Esophagus squamous epithelium (tissue), 5 donors: ENCODE results near the gene WWC1. TPM values are rescaled to one million over a fixed set of nuclear protein-coding genes. Genes with fewer than 3 reads are reported as not detected.
"Not testable (repeated sequence)": the region's sequence is repeated elsewhere in the genome, so short reads cannot be mapped to it uniquely, and the experiment has no call there.

ENCODE experiments used
- DNase-seq: peaks from one replicate; lab custom pipeline; 2025; lab: John Stamatoyannopoulos, UW
- H3K27ac ChIP-seq, 4 donors: fragments of 200-600 bp; sonication (generic); one replicate each; pipeline ENCODE4 v1.5.1; 2016 to 2019; ENCODE audit warnings: mild to moderate bottlenecking in 1 of 4
- H3K27me3 ChIP-seq, 4 donors: fragments of 200-600 bp; sonication (generic); 1 replicate in 3 of 4; 2 replicates in 1 of 4; pipeline versions ENCODE4 v1.5.1 to v1.6.0; 2017 to 2021; ENCODE audit warnings: antibody characterized with exemption in 1 of 4
- H3K36me3 ChIP-seq, 3 donors: fragments of 200-600 bp; sonication (generic); one replicate each; pipeline ENCODE4 v1.5.1; 2016 to 2019
- H3K4me1 ChIP-seq, 3 donors: fragments of 200-600 bp; sonication (generic); one replicate each; pipeline ENCODE4 v1.5.1; 2017 to 2019
- H3K4me3 ChIP-seq, 4 donors: fragments of 200-600 bp; sonication (generic); 1 replicate in 3 of 4; 2 replicates in 1 of 4; pipeline ENCODE4 v1.5.1; 2016 to 2019; ENCODE audit warnings: mild to moderate bottlenecking in 2 of 4, moderate library complexity in 1 of 4
- H3K9me3 ChIP-seq, 3 donors: fragments of 200-600 bp; sonication (generic); one replicate each; pipeline ENCODE4 v1.5.1; 2016 to 2019
- CTCF ChIP-seq, 6 experiments: fragments of 450-650 bp in 4 of 6; fragments of 200-600 bp in 2 of 6; sonication (generic) in 2 of 6; IDR thresholded peaks; one replicate each; pipeline ENCODE4 v1.5.1; 2016 to 2019; ENCODE audit warnings: antibody characterized with exemption in 6 of 6, mild to moderate bottlenecking in 4 of 6, moderate library complexity in 4 of 6
- POLR2A ChIP-seq, 4 donors: fragments of 450-650 bp; IDR thresholded peaks; one replicate each; pipeline ENCODE4 v1.6.1; 2017; ENCODE audit warnings: antibody characterized with exemption in 4 of 4, mild to moderate bottlenecking in 4 of 4, moderate library complexity in 3 of 4
- WGBS, 2 donors: methylation state at CpG; one replicate each; pipeline ENCODE4 v1.1.5; 2018; 5-methylcytosine and 5-hydroxymethylcytosine counted together
- intact Hi-C: fragments of 100-400 bp; cut with DNase I; formaldehyde crosslinking; loops from one replicate; pipeline ENCODE4 v1.15.0; 2022
- total RNA-seq, 4 donors: library from RNA; depleted of rRNA; stranded (reverse); fragments of >200 nt; gene quantifications; one replicate each; pipeline ENCODE4 v1.1.0, GENCODE V29; 2016
- donor health status: DM: yes; HTN: yes; CAD: no.

WWC1 gene
- total RNA-seq, 4 donors from 2014 or later, result 14.4 to 25.0 (median 16.1) TPM

DNA sequence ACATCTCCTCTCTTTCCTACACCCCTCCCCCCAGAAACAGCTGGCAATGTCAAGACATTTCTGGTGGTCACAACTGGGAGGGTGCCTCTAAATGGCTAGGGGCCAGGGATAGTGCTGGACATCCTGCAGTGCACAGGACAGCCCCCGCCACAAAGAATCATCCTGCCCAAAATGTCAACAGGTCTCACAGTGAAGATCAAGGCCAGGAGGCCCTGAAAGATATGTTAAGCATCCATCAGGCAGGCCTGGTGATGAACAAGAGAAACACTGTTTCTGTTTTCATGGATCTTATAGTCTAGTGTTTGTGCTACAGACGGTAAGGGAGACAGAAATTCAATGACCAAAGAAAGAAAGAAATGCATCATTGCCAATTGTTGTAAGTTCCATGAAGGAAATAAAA, 45.9 kb downstream of the WWC1 start:
- no peak overlapping the region for H3K4me3 ChIP-seq
- H3K27ac ChIP-seq, result no peak overlapping the region
- no peak for TF ChIP-seq CTCF (IDR thresholded peaks at IDR 0.05)
- no peak for TF ChIP-seq POLR2A (IDR thresholded peaks at IDR 0.05)
- no peaks in the 10 kb centered on the region for H3K36me3 ChIP-seq
- WGBS, 2 donors, result 72 to 75% methylated on average over 1 to 2 of the region's 2 CpGs
- H3K27me3 ChIP-seq, result no peaks in the 10 kb centered on the region
- no peaks in the 10 kb centered on the region for H3K9me3 ChIP-seq
- no peaks in the 10 kb centered on the region for H3K4me1 ChIP-seq
- no peak for DNase-seq
- intact Hi-C loops, result no loop called here

GRCh38 chr5:168339109-168339771, 47.8 kb downstream of the WWC1 start:
- Histone ChIP-seq H3K27ac (no peak overlapping the region), H3K27me3 (no peaks in the 10 kb centered on the region), H3K4me3 (no peak overlapping the region), H3K36me3 (no peaks in the 10 kb centered on the region), H3K4me1 (no peaks in the 10 kb centered on the region), H3K9me3 (no peaks in the 10 kb centered on the region)
- intact Hi-C loops, result no loop called here
- DNase-seq, result no peak
- no peak for TF ChIP-seq POLR2A (IDR thresholded peaks at IDR 0.05)
- no peak for TF ChIP-seq CTCF (IDR thresholded peaks at IDR 0.05)
- WGBS, 2 donors, result 44 to 51% methylated on average over 5 of the region's 5 CpGs

DNA sequence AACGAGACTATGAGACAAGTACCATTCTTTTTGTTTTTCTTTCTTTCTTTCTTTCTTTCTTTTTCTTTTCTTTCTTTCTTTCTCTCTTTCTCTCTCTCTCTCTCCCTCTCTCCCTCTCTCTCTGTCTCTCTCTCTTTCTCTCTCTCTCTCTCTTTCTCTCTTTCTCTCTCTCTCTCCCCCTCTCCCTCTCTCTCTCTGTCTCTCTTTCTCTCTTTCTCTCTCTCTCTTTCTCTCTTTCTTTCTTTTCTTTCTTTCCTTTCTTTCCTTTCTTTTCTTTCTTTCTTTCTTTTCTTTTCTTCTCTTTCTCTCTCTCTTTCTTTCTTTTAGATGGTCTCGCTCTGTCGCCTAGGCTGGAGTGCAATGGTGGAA, 48.3 kb downstream of the WWC1 start:
- H3K36me3 ChIP-seq, DNase-seq, H3K27ac ChIP-seq, intact Hi-C loops, H3K4me3 ChIP-seq, H3K4me1 ChIP-seq, H3K9me3 ChIP-seq, H3K27me3 ChIP-seq: not testable (repeated sequence)
- WGBS, 2 donors, result 86 to 88% methylated on average over 3 of the region's 3 CpGs

DNA sequence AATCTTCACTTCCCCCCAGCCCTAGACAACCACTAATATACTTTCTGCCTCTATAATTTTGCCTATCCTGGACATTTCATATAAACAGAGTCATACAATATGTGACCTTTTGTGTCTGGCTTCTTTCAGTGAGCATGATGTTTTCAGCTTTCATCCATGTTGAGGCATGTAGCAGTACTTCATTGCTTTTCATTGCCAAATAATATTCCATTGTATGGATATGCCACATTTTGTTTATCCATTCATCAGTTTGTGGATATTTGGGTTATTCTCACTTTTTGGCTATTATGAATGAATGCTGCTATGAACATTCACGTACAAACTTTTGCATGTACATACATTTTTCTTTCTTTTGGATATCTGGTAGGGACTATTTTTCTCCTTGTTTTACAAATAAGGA, 49.0 kb downstream of the WWC1 start:
- WGBS, 2 donors, result 80 to 91% methylated on average over 1 of the region's 1 CpG
- Histone ChIP-seq H3K4me1 (peaks cover 0 to 2% (median 0%) of the 10 kb centered on the region in 3 donors), H3K27me3 (no peaks in the 10 kb centered on the region), H3K9me3 (no peaks in the 10 kb centered on the region), H3K27ac (no peak overlapping the region), H3K36me3 (no peaks in the 10 kb centered on the region), H3K4me3 (no peak overlapping the region)
- TF ChIP-seq POLR2A (IDR thresholded peaks at IDR 0.05) (no peak), CTCF (IDR thresholded peaks at IDR 0.05) (no peak)
- intact Hi-C loops, result no loop called here
- DNase-seq, result no peak

GRCh38 chr5:168341178-168341577, 49.7 kb downstream of the WWC1 start:
- Histone ChIP-seq H3K4me3 (no peak overlapping the region), H3K27ac (no peak overlapping the region), H3K9me3 (no peaks in the 10 kb centered on the region), H3K36me3 (no peaks in the 10 kb centered on the region), H3K27me3 (no peaks in the 10 kb centered on the region), H3K4me1 (peaks cover 0 to 9% (median 5%) of the 10 kb centered on the region in 3 donors)
- TF ChIP-seq CTCF (IDR thresholded peaks at IDR 0.05) (no peak), POLR2A (IDR thresholded peaks at IDR 0.05) (no peak)
- WGBS, 2 donors, result 46 to 48% methylated on average over 2 of the region's 2 CpGs
- no peak for DNase-seq
- intact Hi-C loops, result no loop called here
